ENCODE data around the gene SNAP25.

The SNAP25 gene

DNA sequence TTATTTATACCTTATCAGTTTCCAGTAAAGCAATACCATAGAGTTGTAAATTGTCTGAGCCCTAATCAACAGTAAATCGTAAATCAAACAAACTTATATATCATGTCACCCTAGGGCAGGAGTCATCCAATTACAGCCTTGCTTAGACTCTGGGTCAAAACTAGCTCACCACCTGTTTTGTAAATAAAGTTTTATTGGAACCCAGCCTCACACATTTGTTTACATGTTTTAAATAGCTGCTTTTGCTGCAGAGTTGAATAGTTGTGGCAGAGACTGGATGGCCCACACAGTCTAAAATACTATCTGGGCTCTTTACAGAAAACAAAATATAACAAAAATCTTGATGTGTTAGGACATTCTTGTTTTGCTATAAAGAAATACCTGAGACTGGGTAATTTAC is 121.0 kb downstream of the SNAP25 start:
- DNase-seq: no peak

DNA sequence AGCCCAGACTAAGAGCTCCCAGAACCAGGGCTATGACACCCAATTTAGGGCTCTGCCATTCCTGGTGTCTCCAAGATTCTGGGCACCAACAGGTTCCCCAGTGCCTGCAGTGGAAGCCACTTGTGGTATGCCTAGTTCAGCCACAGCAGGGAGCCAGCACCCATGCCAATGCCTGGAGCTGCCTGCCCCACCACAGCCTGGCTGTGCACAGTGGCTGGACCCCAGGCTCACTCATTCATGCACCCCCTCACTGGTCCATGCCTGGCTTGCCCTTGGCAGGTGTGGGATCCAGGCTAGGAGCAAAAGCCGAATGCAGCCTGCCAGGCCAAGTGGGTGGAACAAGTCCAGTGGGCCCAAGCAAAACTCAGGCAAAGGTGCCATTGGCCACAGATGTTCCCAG is 123.5 kb downstream of the SNAP25 start:
- DNase-seq: no peak

DNA sequence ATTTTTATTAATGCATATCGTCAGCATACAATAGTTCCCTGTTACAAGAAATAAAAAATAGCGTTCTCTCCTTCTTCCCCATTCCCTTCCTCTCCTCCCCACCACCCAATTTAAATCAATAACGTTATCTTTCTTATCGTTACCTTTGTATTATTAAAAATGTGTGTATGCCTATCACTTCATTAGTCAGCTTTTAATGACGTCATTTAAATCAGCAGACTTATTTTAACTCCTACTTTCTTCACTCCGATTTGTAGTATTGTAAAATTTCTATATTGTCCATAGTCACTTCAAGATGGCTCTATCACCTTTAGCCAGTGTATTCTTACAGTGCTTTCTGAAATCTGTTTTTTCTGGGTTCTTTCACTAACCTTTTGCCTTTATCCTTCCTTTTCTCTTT is 126.3 kb downstream of the SNAP25 start:
- no peak for DNase-seq

DNA sequence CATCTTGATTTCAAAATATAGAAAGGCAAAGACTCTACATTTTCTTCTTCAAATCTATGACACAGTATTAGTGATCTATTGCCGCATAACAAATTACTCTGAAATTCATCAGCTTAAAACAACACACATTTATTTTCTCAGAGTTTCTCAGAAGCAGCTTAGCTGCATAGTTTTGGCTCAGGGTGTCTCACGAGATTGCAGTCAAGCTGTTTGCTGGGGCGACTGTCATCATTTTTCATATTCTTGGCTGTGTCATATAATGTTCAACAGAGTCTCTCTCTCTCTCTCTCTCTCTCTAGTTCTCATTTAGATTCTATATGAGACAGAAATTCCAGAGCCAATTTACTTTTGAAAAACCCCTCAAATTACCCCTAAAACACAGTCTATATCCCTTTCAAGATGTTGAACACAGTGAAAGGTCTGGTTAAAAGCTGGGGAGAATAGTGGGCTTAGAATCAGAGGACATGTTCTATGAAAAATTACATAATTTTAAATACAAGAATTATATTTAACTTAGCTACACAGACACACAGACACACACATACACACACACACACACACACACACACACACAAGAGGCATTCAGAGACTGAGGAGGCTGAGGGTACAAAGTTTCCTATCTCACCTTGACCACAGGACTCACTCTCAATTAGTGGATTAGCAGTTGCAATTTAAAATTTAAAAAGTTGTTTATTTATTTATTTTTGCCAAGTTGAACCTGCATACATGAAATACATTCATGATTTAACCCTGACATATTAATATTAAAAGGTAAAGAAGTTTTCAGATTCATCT is 128.7 kb downstream of the SNAP25 start:
- DNase-seq: no peak

GRCh38 chr20:10349118-10349517 is 130.5 kb downstream of the SNAP25 start:
- DNase-seq: no peak

GRCh38 chr20:10350188-10350842 is 131.7 kb downstream of the SNAP25 start:
- DNase-seq: no peak

DNA sequence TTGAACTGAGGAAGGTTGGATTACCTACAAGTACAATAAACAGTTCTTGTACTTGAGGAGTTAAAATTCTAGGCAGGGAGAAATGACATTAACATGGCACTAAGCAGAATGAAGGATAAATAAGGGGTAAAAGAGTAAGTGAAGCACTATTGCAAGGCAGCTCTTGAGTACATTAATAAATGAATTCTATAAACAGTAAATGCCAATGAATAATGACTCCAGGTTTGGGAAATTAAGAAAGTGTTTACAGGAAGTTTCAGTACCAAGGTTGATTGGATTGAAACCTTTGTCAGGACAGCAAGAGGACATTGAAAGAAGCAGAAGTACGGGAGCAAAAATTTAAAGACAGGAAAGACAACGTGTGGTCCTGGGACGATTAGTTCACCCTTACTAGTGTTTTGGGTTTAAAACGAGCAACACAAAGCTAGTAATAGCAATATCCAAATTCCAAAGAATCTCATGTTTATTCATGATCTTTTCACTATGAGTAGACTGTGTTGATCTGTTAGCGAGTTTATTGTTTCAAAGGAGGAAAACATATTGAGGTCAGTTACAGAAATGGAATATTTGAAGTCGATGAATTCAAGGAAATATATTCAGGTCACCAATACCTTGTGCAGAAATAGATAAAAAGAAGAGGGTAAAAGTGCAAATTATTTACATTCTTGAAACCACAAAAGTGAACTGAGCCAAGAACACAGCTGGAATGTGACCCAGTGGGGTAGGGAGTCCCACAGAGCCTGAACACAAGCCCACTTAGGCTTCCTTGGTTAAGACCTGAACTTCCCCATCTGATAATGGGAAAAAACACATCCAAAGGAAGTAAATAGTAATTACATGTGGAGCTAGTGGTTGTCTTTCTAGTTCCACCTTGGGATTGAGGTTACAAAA is 134.5 kb downstream of the SNAP25 start:
- no peak for DNase-seq

DNA sequence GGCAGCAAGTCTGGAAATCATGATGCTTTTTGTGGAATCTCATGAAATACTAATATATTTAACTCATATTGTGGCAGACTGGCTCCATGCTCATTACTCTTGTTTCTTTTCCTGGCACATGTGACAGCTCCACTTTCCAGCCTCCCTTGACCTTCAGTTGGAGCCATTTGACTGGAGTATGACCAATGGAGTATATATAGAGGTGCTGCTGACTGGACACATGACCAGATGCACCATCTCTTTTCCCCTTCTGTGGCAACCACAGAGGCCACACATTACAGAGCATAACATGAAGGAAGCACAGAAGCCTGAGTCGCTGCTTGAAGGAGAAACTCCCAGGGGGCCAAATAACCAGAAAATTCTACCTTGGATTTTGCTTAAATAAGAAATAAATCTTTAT is 138.0 kb downstream of the SNAP25 start:
- no peak for DNase-seq
